ENCODE data around the gene F12. TPM values are rescaled to one million over a fixed set of nuclear protein-coding genes. Genes with fewer than 3 reads are reported as not detected.

F12 gene
- 0.51 TPM for total RNA-seq

DNA sequence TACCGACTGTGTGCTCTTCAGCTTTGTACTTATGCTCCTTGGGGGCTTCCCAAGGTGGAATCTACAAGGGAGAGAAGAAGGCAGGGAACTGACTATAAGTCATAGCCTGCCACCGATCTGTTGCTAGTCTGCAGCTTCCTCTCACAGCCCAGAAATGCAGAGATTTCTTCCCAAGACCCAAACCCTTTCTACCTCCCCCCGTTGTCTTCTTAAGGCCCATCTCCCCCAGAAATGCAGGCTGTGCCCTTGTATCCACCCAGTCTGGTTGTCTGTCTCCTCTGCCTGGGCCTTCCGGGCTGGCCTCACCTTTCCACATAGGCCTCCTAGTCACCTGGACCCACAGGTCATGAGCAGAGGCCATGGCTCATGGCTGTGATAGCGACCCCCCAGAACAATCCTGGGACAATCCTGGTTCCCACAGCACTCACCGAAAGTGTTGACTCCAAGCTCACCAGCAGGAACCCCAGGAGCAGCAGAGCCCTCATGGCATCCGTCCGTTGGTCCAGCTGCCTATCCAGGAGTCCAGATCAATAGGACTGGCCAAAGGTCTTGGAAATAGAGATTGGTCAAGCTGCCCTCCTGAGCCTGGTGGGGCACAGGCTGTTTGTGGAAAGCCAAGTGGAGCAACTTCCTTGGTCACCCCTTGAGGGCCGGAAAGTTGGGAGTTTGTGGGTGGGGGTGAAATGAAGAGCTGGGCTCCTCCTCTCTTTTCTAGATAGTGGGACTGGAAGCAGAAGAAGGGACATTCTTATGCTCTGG lies at the start of gene F12:
F12 (minus strand) TSS at position 522 of the 759 bp plus-strand sequence; CDS start at position 485, 37 bp downstream.
- no peak for DNase-seq

DNA sequence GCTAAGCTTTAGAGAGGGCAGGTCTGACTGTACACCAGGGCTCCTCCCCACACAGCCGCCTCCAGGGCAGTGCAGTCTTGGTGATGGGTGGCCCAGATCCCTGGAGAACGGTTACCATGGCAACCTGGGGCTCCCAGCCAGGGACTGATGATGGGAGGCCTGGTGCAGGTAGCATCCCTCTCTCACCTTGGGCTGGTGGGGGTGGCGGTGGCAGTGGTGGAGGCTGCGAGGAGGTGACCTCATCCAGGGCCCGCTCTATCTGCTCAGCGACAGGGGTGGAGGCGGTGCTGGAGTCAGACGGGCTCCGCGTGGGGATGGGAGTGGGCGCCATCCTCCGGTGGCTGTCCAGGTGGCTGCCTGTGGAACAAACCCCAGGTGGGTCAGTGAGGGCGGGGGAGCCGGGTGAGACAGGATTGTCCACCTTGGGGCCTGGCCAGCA lies 49.6 kb upstream of the F12 start:
- peak; percentile 28 for DNase-seq

DNA sequence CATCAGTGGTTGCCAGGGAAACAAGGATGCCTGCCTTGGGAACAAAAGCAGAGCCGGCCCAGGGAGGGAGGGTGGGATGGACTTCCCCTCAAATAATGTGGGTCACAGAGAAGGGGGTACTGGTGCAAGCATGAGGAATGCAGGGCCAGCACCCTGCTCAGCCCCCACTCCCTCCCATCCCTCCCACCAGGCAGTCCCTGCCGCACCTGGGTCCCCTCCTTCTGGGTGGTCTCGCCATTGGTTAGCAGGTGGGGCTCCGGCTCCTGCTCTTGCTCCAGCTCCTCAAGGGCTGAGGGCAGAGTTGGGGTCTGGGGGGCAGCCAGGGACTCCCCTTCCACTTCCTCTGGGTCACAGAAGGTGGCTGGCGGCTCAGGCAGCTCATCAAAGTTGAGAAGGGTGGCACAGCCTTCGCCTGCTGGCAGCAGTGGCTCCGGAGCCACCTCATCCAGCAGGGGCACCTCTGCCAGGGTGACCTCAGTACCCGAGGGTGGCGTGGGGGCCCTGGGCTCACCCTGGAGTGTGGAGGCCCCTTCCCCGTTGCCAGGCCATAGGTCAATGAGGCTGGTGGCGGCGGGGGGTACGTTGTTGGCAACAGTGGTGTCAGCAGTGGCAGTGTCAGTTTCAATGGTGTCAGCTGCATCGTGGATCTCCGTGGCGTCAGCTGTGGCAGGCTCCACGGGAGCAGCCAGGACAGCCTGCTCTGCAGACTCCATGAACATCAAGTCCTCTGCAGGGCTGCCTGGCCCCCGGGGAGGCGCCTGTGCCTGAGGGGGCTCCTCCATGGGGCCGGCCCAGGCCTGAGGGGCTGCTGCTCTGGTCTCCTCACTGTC lies 48.7 kb upstream of the F12 start:
- no peak for DNase-seq

DNA sequence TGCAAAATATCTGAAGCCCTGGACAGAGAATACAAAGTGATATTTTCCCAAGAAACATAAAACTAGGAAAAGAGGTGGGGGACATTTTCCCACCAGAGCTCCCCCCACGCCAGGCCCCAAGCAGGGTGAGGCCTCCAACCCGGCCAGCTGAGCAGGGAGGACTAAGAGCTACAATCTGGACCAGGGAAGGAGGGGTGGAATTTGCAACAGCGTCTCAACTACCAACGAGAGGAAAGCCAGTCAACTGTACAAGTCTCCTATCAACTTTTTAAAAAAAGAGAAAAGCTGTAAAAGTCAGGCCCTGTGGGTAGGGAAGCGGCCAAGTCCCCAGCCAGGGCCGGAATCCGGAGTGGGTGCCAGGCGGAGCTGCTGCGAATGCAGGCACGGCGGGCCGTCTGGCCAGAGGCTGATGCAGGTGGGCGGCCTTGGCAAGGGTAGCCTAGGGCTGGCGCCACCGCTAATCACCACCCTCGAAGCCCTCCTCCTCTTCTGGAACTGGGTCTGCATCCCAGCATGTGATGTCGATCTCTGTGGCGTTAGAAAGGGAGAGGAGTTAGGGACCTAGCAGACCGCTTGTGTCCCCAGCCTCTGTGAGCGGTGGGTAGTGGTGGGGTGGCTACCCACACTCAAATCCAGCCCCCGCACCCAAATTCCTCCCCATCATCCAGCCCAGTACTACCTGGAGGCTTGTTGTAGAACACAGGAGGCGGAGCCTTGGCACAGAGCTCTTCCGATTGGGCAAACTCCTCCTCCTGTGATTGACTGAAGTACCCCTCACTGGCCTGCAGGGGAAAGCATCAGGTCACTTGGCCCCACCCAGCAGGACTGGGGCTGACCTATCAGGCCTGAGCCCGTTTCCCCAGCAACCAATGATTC lies 47.9 kb upstream of the F12 start:
- DNase-seq = peak; percentile 91

DNA sequence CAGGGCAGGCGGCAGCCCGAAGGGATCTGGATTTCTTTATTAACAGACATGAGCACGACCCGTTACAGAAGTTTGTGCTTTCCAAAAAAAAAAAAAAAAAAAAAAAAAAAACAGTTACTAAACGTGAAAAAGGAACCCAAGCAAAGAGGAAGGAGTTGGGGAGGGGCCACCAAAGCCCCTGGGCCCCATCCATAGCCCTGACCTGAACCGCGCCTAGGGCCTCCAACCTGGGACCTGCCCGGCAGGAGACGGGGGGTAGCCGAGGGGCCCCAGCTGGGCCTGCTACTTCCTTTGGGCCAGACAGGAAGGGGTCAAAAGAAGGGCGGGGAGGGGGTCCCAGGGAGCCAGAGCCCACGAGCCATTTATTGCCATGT lies 47.2 kb upstream of the F12 start:
- no peak for DNase-seq

DNA sequence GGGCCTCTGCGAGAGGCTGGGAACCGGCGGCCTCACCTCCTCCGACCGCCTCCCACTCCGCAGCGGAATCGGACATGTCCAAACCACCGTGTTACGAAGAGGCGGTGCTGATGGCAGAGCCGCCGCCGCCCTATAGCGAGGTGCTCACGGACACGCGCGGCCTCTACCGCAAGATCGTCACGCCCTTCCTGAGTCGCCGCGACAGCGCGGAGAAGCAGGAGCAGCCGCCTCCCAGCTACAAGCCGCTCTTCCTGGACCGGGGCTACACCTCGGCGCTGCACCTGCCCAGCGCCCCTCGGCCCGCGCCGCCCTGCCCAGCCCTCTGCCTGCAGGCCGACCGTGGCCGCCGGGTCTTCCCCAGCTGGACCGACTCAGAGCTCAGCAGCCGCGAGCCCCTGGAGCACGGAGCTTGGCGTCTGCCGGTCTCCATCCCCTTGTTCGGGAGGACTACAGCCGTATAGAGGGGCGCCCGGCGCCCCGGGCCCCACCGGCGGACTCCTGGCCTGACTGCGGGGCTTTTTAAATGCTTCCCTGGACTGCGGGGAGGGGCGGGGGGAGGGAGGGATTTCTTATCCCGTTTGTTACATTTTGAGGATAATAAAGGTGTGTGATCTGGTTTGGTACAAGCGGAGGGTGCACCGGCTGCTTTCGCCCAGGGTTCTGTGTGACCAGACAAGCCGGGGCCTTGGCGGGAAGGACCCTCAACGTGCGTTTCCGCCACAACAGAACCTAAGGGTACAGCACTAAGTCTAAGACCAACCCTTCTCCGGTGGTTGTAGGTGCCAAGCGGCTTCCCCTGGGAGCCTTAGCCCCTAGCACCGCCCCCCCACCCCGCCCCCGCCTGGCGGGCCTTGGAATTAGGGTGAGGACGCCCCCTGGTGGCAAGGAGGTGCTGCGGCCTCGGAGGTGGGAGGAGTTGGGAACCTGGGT lies 46.6 kb upstream of the F12 start:
- peak; percentile 96 for DNase-seq

DNA sequence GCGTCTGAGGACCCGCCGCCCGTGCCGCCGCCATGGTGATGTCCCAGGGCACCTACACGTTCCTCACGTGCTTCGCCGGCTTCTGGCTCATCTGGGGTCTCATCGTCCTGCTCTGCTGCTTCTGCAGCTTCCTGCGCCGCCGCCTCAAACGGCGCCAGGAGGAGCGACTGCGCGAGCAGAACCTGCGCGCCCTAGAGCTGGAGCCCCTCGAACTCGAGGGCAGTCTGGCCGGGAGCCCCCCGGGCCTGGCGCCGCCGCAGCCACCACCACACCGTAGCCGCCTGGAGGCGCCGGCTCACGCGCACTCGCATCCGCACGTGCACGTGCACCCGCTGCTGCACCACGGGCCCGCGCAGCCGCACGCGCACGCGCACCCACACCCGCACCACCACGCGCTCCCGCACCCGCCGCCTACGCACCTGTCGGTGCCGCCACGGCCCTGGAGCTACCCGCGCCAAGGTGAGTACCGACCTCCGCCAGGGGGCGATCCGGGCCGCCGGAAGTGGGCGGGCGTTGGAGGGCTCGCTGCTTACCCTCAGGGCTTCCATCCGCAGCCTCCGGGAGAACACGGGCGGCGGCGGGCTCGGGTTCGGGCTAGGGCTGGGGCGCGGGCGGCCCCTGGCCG lies 45.8 kb upstream of the F12 start:
- DNase-seq = peak; percentile 87

DNA sequence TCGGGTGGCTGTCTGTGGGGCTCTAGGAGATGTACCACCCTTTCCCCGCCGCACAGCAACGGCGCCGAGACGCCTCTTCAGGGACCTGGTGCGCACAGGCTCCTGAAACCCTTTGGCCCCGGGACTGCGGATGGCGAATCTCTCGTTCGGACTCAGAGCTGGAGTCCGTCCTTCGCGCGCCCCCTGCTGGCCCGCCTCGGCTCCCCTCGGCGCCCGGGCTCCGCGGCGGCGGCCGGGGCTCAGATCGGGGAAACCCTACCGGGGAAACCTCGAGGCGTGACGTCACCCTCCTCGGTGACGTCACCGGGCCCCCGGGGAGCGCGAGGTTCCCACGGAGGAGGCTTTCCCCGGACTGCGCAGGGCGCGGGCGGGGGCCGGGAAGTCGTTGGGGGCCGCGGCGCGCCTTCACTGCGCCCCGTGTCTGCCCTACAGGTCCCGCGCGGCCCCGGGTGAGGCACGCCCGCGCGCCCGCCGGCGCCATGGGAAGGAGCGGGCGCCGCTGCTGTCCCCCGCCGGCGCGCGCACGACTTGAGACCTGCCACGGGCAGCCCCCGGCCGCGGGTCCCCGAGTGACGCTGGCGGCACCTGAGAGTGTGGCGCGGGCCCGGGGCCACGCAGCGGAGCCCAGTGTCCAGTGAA lies 45.2 kb upstream of the F12 start:
- peak; percentile 94 for DNase-seq

DNA sequence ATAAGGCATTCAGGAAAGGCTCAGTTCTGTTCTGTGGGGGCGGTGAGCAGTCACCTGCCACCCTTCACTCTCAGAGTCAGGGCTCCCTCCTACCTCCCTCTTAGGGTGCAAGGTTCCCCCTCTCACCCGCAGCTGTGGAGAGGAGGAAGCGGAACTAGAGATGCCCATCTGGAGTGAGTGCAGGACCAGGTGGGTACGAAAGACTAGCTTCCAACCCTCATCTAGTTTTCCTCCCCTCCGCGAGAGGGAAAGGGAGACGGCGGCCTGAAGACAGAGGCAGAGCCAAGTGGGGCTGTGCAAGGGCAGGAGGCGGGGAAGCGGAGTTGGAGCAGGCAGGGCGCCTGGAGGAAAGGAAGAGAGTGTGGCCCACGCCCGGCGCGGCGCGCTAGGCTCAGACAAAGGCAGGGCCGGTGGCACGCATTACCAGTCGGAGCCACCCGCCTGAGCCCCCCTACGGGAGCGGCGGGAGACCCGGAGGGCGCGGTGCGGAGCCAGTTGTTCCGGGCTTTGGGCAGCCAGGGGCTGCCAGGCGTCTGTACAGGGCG lies 44.6 kb upstream of the F12 start:
- DNase-seq = peak; percentile 61

DNA sequence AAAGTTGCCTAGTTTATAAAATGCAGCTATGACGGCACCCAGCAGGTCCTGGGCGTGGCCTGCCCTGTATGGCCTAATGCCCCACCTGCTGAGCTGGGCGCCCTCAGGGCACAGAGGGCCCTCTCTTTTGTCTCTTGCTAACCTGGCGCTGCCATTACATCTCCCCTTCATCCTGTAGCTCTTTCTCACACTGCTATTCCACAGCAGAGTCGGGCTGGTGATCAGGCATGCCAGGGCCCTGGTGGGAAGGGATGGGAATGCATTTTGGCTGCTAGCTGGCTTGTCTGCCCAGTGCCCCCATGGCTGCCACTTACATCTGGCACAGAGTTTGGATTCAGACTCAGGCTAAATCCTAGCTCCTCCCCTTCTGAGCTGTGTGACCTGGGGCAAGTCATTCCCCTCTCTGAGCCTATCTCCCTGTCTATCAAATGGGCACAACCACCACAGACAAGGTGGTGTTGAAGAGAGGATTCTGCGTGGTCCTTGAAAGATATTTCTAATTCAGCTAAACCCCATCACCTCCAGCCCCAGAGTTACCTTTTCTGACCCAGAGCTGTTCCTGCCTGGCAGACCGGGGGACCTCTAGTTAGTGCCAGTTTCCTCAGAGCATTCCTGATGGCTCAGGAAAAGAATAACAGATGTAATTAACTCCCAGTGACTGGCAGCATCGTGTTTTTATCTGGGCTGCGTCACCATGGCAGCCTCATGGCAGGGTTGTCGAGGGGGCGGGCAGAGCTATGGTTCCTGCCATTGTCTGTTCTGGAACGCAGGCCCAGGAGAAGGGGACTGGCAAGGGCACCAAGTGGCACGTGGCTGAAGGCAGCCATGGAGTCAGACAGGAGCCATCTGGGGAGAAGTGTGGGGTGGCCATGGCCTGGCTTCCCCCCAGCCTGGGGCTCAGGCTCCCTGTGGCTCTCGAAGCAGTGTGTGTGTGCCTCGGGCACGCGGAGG lies 43.6 kb upstream of the F12 start:
- DNase-seq = no peak

DNA sequence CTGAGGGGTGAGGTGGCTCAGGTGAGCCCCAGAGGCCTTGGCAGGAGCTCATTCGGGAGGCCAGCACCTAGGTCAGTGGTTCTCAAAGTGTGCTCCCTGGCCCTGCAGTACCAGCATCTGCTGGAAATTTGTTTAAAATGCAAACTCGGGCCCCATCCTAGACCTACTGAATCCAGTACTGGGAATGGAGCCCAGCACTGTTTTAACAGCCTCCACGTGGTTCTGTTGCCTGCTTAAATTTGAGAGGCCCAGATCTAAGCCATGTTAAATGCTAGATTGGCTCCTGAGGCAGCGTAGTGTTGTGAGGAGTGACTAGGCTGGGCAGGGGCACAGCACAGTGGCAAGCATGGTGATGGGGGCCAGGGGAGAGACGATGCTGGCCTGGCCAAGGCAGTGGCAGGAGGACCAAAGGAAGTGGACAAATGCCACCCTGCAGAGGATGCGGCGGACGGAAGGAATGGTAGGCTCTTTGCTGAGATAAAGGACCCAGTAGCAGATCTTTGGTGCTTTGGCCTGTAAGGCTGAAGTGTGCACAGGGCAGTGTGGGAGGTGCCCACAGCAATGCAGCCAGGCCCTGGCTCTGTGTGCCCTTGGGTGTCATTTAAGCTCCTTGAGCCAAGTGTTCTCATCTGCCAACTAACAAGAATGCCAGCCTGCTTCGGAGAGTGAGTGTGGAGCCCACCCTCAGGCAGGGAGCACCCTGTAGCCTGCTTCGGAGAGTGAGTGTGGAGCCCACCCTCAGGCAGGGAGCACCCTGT lies 41.5 kb upstream of the F12 start:
- DNase-seq = no peak

DNA sequence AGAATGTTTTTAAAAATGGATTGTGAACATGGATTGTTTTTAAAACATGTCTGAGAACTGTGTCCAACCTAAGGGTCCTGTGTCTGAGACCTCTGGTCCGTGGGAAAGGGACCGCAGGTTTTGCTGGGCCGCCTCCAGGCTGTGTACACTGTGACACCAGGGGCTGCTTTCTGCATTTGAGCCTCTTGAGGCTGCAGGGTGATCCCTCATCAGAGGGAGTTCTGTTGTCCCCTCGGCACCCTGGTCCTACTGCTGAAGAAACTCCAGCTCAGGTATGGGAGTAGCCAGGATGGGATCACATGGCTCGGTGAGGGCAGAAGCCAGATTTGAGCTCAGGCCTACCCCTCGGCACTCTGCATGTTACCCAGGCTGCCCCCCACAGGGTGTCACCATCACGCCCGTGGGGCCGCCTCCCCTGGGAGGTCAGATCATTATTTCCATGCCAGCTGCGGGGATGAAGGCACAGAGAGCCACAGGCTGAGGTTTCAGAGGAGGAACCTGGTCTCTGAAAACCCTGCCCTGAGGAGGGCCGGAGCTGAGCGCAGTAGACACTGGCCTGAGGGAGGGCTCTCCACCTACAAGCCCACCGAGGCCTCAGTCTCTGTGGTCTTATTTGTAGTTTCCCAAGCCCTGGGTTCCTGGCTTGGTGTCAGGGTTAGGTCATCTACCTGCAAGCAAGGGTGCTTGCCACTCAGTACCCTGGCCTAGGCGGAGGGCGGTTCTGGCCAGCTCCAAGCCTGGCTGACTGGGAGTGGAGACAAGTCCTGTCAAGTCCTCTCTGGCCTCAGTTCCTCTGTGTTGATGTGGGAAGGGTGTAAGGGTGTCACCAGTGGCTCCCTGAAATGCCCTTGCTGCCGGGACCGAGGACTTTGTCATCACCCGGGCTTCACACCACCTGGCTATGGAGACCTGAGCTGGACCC lies 40.0 kb upstream of the F12 start:
- no peak for DNase-seq

DNA sequence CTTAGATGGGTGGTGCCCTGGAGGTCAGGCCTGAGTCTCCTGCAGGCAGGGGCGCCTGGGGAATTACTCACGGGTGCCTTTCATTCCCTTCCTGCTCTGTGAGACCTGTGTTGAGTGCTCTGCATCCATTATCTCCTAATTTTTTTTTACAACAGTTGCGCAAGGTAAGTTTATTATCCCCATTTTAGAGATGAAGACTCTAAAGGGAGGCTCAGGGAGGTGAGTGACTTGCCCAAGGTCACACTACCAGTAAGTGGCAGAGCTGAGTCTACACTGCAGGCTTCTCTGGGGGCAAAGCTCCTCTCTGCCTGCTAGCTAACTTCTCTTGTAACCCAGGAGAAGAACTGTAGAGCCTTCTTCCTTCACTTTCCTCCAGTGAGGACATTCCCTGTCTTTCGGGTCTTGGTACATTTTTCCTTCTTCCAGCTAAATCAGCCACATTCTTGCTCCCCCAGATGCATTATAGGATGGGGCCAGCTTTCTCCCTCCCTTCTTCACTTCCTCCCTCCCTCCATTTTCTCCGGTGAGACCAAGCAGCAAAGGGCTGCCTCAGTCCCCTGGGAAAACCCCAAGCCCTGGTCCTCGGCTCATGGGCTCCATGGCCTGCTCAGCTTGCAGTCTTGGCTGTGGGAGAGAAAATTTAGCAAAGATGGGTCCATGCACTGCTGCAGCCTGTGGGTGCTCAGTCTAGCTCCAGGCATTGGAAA lies 39.0 kb upstream of the F12 start:
- no peak for DNase-seq

DNA sequence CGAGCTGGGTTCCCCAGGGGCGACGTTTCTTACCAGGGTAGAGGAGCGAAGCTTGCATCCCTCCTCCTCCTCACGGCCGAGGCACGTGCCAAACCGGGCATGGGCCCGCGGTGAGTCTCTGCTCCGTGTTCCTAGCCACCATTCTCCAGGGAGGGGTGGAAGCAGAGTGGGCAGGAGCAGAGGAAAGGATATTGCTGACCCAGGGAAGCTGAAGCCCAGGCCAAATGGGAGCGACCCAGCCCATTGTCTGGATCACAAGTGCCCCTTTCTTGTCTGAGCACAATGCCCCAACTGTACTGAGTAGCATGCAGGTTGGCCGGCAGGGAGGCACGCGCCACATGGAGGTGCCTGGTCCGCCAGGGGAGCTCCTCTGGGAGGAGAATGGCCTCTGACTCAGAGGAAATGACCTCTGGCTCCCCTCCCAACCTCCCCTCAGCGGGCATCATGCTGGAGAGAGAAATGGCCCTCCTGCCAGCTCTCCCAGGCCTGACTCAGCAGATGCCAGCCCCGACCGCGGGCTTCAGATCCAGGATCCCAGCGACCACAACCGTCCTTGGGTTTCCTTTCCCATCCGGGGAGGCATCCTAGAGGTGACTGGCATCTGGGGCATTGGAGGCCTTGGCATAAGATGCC lies 38.4 kb upstream of the F12 start:
- no peak for DNase-seq

DNA sequence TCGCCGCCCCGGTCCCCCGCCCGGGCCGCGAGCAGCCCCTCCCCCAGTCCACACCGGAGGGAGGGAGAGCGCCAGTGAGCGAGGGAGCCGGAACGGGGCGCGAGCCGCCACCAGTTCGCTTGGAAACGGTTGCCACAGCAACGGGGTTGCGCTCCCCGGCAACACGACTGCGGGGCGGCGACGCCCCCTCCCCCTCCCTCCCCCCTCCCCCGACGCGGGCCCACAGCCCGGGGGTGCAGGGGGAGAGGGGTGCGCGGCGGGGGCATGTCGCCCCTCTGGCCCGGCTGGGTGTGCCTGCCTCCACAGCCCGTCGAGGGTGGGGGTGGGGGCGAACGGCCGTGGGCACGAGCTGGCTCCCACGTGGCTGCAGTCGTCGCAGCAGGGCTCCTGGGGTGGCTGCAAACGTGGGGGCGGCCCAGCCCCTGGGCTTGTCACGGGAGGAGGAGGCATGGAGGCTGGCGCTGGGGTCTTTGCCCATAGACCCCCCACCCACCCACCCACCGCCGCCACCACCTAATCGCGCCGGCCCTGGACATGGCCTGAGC lies 37.8 kb upstream of the F12 start:
- peak; percentile 70 for DNase-seq
